K562 (cell line): Measurements from ENCODE around the gene MMP23B. TPM values are rescaled to one million over a fixed set of nuclear protein-coding genes. Genes with fewer than 3 reads are reported as not detected.

ENCODE experiments used
- ATF7 ChIP-seq: fragments of 450-650 bp; IDR thresholded peaks from 2 replicates; pipeline ENCODE4 v1.7.1; 2014; ENCODE audit warnings: mild to moderate bottlenecking, moderate library complexity
- CHD2 ChIP-seq: IDR thresholded peaks from 2 replicates; pipeline ENCODE4 v1.6.1; 2011; ENCODE audit warnings: low read depth, low read length
- GABPB1 ChIP-seq: sonication (generic); formaldehyde crosslinking; IDR thresholded peaks from 2 replicates; pipeline ENCODE4 v1.8.0; 2022; ENCODE audit warnings: mild to moderate bottlenecking, missing genetic modification reagents
- HLTF ChIP-seq: fragments of 450-650 bp; IDR thresholded peaks from 2 replicates; pipeline ENCODE4 v1.6.1; 2016
- HNRNPLL ChIP-seq: fragments of 200-400 bp; formaldehyde crosslinking; IDR thresholded peaks from 2 replicates; pipeline ENCODE4 v1.6.1; 2017; ENCODE audit warnings: low read length, low read depth, mild to moderate bottlenecking; ENCODE audit not compliant: poor library complexity, severe bottlenecking
- LCOR ChIP-seq: sonication (generic); formaldehyde crosslinking; IDR thresholded peaks from 2 replicates; pipeline ENCODE4 v1.8.0; 2022; ENCODE audit warnings: mild to moderate bottlenecking, missing genetic modification reagents
- MTA2 ChIP-seq: fragments of 450-650 bp; IDR thresholded peaks from 2 replicates; pipeline ENCODE4 v1.6.1; 2016; ENCODE audit warnings: low read depth
- NCOA6 ChIP-seq: fragments of 450-650 bp; IDR thresholded peaks from 2 replicates; pipeline ENCODE4 v1.6.1; 2017; ENCODE audit warnings: mild to moderate bottlenecking
- PHF20 ChIP-seq: fragments of 450-650 bp; IDR thresholded peaks from 2 replicates; pipeline ENCODE4 v1.6.1; 2018; ENCODE audit not compliant: partially characterized antibody
- PHF8 ChIP-seq: fragments of 200-600 bp; sonication (generic); IDR thresholded peaks from 2 replicates; pipeline ENCODE4 v1.6.1; 2012; ENCODE audit warnings: mixed run types, mild to moderate bottlenecking, inconsistent platforms, low read length, moderate library complexity, borderline replicate concordance
- STAG1 ChIP-seq: sonication (generic); formaldehyde crosslinking; IDR thresholded peaks from 2 replicates; pipeline ENCODE4 v1.5.0; 2020; ENCODE audit warnings: missing genetic modification reagents, borderline replicate concordance
- TBL1XR1 ChIP-seq, 2 experiments: IDR thresholded peaks; 2 replicates each; pipeline ENCODE4 v1.6.1; 2012; ENCODE audit warnings: improper control_type of control experiment in 2 of 2, low read length in 2 of 2, mild to moderate bottlenecking in 1 of 2
- TCF7L2 ChIP-seq: fragments of 150-350 bp; IDR thresholded peaks from 2 replicates; pipeline ENCODE4 v1.6.1; 2016; ENCODE audit warnings: low read depth, mild to moderate bottlenecking, low read length, moderate library complexity
- ZNF253 ChIP-seq: fragments of 250-450 bp; sonication (Bioruptor Pico); conservative IDR thresholded peaks from 2 replicates; pipeline ENCODE4 v1.6.1; 2021; ENCODE audit warnings: mild to moderate bottlenecking
- ZNF384 ChIP-seq: IDR thresholded peaks from 2 replicates; pipeline ENCODE4 v1.6.1; 2012; ENCODE audit warnings: low read depth, low read length, improper control_type of control experiment
- ZNF707 ChIP-seq: fragments of 250-450 bp; sonication (Bioruptor Pico); conservative IDR thresholded peaks from 2 replicates; pipeline ENCODE4 v1.8.0; 2022; ENCODE audit warnings: inconsistent platforms, mild to moderate bottlenecking, moderate library complexity
- ZNF766 ChIP-seq: fragments of 200-800 bp; sonication (Bioruptor generic); conservative IDR thresholded peaks from 2 replicates; pipeline ENCODE4 v1.6.1; 2016; ENCODE audit warnings: missing genetic modification characterization, missing compliant biosample characterization
- polyA plus RNA-seq, 8 experiments: library from polyadenylated mRNA; depleted of rRNA in 4 of 8; stranded (reverse) in 5 of 8; unstranded in 3 of 8; fragments of >200 nt; fragmentation: Nextera tagmentation in 2 of 8; fragmentation: Illumina TruSeq in 1 of 8; extraction: Ambion mirVana in 2 of 8; extraction: Trizol in 1 of 8; gene quantifications; 2 replicates each; pipeline versions ENCODE4 v1.2.1 to v1.2.3, GENCODE V29; 2011 to 2014; ENCODE audit warnings: inconsistent platforms in 1 of 8, missing spikeins in 1 of 8
- total RNA-seq, 7 experiments: library from RNA; depleted of rRNA in 6 of 7; stranded (reverse); fragments of >200 nt in 6 of 7; fragmentation: Illumina TruSeq in 2 of 7; extraction: Trizol in 2 of 7; gene quantifications; 2 replicates each; pipeline versions ENCODE4 v1.2.1 to v1.2.3, GENCODE V29; 2011 to 2021; ENCODE audit warnings: low replicate concordance in 1 of 7
- TF ChIP-seq, protein P1 (sequence below): sonication (generic); formaldehyde crosslinking; IDR thresholded peaks from 2 replicates; pipeline ENCODE4 v1.8.0; 2023; ENCODE audit warnings: missing genetic modification reagents, mild to moderate bottlenecking, borderline replicate concordance
- TF ChIP-seq, protein P2 (sequence below): fragments of 450-650 bp; IDR thresholded peaks from 2 replicates; pipeline ENCODE4 v1.6.1; 2016; ENCODE audit warnings: missing biosample characterization, missing genetic modification characterization
- TF ChIP-seq, protein P3 (sequence below): sonication (generic); formaldehyde crosslinking; IDR thresholded peaks from 2 replicates; pipeline ENCODE4 v1.8.0; 2022; ENCODE audit warnings: mild to moderate bottlenecking, missing genetic modification reagents
- TF ChIP-seq, protein P4 (sequence below): sonication (generic); formaldehyde crosslinking; IDR thresholded peaks from 2 replicates; pipeline ENCODE4 v1.9.0; 2022; ENCODE audit warnings: mild to moderate bottlenecking, missing genetic modification reagents

The MMP23B gene
- total and polyA plus RNA-seq, 9 of the 15 experiments (the other 6 are each of a cell fraction or from before 2014, with no cell fraction given): 0.28 to 1.2 (median 0.41) TPM; not detected in 5

DNA sequence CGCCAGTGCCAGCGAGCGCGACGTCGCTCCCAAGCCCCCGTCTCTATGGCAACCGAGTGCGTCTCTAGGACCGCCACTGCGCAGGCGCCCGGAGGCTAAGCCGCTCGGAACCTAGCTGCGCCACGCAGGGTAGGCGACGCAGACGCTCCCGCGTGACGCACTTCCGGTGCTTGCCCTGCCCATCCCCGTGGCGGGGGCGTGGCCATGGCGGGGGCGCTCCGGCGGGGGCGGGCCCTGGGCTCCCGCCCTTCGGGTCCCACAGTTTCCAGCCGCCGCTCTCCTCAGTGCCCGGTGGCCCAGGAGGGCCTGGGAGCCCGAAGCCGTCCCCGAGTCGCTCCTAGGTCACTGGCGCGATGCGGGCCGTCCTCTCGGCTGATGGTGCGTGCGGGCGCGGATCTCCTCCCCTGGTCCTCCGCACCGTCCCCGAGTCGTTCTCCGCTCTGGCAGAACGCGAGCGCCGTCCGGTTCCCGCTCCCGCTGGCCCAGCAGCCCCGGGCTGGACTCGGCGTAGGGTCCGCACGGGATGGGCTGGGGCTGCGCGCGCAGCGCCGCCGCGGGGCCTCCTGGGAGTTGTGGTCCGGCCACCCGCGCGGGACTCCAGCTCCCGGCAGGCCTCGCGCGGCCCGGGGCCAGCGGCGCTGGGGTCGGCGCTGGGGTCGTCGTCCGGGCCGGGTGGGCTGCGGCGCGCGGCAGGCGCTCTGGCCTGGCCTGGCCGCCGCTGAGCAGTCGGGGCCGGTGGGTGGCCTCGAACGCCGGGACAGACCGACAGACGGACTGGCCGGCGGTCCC, 16.5 kb upstream of the MMP23B start, which contains the start of gene MIB2 (continued):
- TF ChIP-seq, protein P1, sequence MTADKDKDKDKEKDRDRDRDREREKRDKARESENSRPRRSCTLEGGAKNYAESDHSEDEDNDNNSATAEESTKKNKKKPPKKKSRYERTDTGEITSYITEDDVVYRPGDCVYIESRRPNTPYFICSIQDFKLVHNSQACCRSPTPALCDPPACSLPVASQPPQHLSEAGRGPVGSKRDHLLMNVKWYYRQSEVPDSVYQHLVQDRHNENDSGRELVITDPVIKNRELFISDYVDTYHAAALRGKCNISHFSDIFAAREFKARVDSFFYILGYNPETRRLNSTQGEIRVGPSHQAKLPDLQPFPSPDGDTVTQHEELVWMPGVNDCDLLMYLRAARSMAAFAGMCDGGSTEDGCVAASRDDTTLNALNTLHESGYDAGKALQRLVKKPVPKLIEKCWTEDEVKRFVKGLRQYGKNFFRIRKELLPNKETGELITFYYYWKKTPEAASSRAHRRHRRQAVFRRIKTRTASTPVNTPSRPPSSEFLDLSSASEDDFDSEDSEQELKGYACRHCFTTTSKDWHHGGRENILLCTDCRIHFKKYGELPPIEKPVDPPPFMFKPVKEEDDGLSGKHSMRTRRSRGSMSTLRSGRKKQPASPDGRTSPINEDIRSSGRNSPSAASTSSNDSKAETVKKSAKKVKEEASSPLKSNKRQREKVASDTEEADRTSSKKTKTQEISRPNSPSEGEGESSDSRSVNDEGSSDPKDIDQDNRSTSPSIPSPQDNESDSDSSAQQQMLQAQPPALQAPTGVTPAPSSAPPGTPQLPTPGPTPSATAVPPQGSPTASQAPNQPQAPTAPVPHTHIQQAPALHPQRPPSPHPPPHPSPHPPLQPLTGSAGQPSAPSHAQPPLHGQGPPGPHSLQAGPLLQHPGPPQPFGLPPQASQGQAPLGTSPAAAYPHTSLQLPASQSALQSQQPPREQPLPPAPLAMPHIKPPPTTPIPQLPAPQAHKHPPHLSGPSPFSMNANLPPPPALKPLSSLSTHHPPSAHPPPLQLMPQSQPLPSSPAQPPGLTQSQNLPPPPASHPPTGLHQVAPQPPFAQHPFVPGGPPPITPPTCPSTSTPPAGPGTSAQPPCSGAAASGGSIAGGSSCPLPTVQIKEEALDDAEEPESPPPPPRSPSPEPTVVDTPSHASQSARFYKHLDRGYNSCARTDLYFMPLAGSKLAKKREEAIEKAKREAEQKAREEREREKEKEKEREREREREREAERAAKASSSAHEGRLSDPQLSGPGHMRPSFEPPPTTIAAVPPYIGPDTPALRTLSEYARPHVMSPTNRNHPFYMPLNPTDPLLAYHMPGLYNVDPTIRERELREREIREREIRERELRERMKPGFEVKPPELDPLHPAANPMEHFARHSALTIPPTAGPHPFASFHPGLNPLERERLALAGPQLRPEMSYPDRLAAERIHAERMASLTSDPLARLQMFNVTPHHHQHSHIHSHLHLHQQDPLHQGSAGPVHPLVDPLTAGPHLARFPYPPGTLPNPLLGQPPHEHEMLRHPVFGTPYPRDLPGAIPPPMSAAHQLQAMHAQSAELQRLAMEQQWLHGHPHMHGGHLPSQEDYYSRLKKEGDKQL (CRISPR knock-in tag): no peak
- 0 out of 2 replicates have a peak, but pooled peaks have one; percentile 47 for TF ChIP-seq ZNF766
- peak; percentile 85 for TF ChIP-seq ATF7
- no peak for TF ChIP-seq MTA2
- peak; percentile 61 for TF ChIP-seq STAG1 (CRISPR knock-in tag)
- no peak for TF ChIP-seq TCF7L2
- peak; percentile 65 for TF ChIP-seq HNRNPLL
- peak; percentile 97 for TF ChIP-seq PHF8
- no peak for TF ChIP-seq ZNF707 (CRISPR knock-in tag)
- no peak for TF ChIP-seq ZNF253 (CRISPR knock-in tag)
- peak; percentile 94; the same call in 1 of the 2 replicates for TF ChIP-seq HLTF
- TF ChIP-seq, protein P2, sequence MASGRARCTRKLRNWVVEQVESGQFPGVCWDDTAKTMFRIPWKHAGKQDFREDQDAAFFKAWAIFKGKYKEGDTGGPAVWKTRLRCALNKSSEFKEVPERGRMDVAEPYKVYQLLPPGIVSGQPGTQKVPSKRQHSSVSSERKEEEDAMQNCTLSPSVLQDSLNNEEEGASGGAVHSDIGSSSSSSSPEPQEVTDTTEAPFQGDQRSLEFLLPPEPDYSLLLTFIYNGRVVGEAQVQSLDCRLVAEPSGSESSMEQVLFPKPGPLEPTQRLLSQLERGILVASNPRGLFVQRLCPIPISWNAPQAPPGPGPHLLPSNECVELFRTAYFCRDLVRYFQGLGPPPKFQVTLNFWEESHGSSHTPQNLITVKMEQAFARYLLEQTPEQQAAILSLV: no peak
- peak; percentile 80 for TF ChIP-seq PHF20
- no peak for TF ChIP-seq ZNF384
- peak in 1 of 2 experiments; percentile 95; a peak in 3 of 4 replicates for TF ChIP-seq TBL1XR1 (IDR thresholded peaks at IDR 0.05; ENCODE audit: low read length in 2 of 2)
- TF ChIP-seq, protein P3, sequence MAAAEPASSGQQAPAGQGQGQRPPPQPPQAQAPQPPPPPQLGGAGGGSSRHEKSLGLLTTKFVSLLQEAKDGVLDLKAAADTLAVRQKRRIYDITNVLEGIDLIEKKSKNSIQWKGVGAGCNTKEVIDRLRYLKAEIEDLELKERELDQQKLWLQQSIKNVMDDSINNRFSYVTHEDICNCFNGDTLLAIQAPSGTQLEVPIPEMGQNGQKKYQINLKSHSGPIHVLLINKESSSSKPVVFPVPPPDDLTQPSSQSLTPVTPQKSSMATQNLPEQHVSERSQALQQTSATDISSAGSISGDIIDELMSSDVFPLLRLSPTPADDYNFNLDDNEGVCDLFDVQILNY (CRISPR knock-in tag): no peak
- TF ChIP-seq, protein P4, sequence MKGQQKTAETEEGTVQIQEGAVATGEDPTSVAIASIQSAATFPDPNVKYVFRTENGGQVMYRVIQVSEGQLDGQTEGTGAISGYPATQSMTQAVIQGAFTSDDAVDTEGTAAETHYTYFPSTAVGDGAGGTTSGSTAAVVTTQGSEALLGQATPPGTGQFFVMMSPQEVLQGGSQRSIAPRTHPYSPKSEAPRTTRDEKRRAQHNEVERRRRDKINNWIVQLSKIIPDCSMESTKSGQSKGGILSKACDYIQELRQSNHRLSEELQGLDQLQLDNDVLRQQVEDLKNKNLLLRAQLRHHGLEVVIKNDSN (CRISPR knock-in tag): peak; percentile 69
- TF ChIP-seq NCOA6: no peak
- peak; percentile 3; the same call in 1 of the 2 replicates for TF ChIP-seq LCOR (CRISPR knock-in tag)
- TF ChIP-seq GABPB1: peak; percentile 100
- no peak for TF ChIP-seq CHD2
